NCI-H2196 treated with DMSO at 0.1 percent for 48 hours (cell line): ENCODE data around the gene SKIC8.

Source experiments
- DNase-seq: peaks from one replicate; lab custom pipeline; 2025; ENCODE audit not compliant: unreplicated experiment; lab: John Stamatoyannopoulos, UW

Gene SKIC8

GRCh38 chr15:78292219-78292618 lies 7.2 kb downstream of the SKIC8 start:
- DNase-seq: no peak

DNA sequence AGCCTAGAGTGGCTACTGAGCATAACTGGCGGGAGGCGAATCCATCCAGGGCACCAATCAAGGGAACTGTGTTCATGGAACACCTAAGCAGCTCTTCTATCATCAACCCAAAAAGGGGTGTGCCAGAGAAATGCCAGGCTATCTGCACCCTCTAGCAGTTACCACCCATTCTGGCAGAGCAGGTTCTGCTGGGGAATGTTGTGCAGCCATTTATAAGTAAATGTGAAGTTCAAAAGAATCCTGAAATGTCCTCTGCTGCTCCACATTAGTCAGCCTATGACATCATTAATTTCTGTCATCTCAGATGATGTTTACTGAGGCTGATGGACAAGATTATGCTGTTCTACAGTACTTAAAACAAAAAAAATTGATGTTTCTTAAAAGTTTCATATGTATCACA lies 7.7 kb downstream of the SKIC8 start:
- DNase-seq: no peak

DNA sequence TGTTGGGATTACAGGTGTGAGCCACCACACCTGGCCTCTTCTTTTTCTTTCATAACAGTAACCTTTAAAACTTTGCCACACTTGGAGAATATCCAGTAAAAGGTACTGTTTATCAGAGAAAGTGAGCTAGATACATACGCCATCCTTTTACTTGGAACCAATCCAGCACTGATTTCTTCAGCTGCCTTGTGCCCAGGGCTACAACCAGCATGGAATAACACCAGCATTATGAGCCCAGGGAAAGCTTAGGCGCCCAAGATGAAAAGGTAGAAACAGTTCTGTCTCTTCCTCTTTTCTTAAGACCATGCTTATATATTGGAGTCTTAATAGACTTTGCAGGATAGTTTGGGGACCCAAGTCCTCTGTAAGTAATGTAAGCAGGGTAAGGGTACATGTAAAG lies 8.4 kb downstream of the SKIC8 start:
- no peak for DNase-seq

- DNase-seq: no peak
Observed at GRCh38 chr15:78290222-78290621, 9.2 kb downstream of the SKIC8 start.

DNA sequence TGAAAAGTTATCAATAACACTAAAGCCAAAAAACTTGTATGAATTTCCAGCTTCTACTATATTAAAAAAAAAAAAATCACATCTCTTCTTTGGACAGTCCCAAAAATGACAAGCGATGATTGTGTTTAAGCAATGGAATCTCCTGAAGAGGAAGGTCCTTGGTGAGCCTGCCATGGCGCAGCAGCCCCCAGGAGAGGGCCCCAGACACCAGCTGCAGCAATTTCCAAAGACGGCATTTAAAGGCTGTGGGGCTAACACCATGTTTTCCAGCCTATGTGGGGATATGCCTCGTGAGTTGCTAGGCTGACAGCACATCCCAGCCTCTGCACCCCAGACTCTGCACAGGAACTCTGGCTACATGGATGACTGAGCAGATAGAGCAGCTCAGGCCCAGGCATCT lies 14.7 kb downstream of the SKIC8 start:
- no peak for DNase-seq

DNA sequence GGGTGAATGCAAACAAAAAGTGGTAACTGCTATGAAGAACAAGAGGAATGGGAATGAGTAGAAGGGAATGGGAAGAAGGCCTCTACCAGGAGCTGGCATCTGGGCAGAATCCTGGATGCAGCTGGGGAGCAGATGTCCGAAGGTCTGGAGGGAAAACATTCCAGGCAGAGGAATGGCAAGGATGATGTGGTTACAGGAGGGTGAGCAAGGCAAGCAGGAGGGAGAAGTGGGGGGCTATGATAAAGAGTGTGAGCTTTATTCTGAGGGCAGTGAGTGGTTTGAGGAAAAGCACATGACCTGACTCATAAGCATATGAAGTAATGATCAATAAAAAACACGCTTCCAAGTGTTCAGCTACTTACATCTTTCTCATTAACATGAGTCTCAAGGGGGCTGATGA lies 17.1 kb downstream of the SKIC8 start:
- no peak for DNase-seq

DNA sequence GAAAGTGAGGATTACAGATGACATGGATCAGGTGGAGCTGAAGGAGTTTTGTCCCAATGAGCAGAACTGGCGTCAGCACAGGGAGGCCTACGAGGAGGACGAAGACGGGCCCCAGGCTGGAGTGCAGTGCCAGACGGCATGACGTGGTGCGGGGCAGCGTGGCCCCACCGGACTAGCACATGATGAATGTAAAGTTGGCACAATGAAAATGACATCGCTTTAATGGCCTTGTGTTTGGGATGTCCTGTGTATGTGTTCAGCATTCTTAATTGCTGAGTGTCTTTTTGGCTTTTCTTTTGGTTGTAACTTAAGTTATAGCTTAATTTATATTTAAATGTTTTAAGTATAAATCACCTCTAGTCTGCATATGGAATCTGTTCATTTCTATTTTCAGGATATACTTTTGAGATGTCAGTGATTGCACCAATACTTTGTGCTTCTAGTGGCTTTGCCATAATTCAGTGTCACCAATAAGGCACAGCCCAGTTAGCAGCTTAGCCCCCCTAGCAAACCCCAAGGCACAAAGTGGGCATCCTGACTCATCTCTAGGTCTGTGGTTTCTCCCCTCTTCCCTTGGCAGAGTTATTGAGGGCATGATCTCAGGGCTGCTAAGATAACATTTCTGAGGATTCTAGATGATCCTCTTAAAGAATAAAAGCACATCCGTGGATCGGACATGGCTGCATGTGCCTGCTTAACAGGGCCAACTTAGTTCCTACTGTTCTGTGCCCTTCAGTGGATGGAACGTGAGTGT lies 18.9 kb downstream of the SKIC8 start:
- no peak for DNase-seq

- DNase-seq: no peak
Observed at GRCh38 chr15:78276064-78276943, 23.1 kb downstream of the SKIC8 start.

DNA sequence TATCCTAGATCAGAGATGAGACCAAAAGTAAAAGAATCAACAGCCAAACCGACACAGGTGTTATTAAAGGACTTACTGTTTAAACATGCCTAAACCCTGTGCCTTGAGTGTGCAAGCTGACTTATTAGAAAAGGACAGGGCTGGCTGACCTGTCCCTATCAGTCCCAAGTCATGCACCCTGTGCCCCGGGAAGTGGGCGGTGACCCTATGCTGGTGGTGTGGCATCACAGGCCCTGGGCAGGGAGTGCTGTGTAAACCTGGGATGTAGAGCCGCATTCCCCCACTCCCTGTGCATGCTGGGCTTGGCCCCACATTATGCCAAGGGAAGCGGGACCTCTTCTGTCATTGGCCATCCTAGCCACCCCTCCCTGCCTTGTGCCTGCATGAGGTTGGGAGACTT lies 24.4 kb downstream of the SKIC8 start:
- DNase-seq: no peak

DNA sequence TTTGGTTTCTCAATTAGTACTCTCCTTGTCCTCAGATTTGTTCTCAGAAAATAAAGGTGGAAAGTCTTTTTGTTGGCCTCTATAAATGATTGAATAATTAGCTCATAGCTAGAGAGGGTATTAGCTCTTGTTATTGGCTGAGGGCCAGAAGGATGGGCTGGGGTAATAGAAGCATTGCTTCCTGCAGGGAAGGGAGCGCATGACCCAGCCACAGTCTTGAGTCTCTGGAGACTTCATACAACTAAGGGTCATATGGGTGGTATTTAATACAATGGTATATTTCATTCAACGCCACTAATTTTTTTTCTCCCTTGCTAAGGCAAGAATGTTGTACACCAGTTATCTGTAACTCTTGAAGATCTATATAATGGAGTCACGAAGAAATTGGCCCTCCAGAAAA lies 26.6 kb downstream of the SKIC8 start:
- DNase-seq: no peak

DNA sequence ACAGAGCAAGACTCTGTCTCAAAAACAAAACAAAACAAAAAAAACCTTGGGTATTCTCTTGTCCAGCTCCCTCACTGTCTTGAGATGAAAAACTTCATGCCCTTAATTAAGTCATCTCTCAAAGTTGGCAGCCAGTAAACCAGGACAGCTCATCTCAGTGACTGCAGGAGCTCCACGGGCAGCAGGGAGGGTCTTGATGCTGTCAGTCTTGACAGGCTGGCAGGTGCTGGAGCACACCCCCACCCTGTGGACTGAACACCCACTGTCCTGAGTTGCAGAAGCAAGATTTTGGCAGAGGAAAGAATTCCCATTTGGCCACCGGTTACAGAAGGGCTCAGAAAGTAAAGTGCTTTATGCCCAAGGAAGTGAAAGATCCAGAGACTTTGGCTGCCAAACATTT lies 27.1 kb downstream of the SKIC8 start:
- no peak for DNase-seq

DNA sequence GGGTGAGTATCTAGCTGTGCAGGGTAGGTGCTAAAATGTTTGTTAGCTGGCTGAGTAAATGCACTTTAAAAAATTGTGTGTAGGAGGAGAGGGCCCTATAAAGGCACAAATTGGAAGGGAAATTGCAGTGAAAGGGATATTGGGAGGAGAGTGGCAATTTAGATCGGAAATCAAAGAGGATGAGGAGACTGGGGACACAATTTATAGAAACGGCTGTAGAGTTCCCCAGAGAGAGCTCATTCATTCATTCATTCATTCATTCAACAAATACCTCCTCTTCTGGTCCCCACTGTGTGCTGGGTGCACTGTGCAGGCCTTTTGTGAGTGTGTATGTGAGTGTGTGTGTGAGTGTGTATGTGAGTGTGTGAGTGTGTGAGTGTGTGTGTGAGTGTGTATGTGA lies 32.6 kb downstream of the SKIC8 start:
- no peak for DNase-seq

DNA sequence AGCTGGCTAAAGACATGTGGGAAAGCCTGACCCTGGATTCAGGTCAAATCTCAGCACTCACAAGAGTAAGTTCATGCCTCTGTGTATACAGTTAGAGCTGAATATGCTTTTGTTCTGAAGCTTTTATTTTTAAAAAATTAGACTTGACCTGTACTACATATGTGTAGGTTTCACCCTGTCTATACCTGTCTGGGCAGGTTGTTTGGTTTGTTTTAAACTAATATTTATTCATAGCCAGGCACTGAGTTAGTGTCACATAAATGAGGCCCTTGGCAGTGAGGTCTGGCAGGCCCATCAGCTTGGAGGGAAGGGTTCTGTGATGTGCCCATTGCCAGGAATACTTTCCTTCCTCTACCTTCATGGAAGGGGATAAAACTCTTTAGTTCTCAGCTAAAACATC lies 33.2 kb downstream of the SKIC8 start:
- DNase-seq: no peak

DNA sequence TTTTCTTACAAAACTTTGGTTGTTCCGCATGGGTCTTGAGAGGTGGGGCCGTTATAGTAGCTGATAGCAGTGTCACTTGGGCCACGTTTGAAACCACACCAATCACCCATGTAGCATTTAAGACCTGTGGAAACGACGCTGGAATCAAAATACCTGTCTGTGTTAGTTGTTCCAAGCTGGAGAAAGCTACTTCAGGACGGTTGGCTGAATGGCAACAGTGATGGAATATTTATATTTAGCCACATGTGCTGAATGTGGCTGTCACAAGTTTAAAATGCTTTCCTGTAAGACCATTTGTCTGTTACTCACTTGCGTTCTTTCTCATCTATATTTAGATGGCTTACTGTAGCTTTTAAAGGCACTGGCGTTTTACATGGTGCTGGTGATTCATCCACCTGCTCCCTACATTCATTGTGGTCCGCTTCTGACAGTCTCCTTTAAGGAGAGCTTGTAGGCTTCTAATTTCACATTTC lies 33.6 kb downstream of the SKIC8 start:
- no peak for DNase-seq

DNA sequence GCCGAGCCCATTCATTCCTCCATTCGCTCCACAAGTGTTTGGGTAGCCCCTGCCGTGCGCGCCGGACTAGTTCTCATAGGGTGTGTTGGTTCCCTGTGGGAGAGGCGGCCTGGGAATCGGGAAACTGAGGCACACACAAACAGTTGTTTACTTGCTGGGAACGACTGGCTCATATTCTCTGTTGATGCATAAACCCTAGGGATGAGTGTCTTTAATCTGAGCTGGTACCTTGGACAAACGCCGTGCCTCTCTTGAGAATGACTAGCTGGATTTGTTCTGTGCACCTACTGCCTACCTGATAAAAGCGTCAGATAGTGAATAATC lies 34.3 kb downstream of the SKIC8 start:
- no peak for DNase-seq

DNA sequence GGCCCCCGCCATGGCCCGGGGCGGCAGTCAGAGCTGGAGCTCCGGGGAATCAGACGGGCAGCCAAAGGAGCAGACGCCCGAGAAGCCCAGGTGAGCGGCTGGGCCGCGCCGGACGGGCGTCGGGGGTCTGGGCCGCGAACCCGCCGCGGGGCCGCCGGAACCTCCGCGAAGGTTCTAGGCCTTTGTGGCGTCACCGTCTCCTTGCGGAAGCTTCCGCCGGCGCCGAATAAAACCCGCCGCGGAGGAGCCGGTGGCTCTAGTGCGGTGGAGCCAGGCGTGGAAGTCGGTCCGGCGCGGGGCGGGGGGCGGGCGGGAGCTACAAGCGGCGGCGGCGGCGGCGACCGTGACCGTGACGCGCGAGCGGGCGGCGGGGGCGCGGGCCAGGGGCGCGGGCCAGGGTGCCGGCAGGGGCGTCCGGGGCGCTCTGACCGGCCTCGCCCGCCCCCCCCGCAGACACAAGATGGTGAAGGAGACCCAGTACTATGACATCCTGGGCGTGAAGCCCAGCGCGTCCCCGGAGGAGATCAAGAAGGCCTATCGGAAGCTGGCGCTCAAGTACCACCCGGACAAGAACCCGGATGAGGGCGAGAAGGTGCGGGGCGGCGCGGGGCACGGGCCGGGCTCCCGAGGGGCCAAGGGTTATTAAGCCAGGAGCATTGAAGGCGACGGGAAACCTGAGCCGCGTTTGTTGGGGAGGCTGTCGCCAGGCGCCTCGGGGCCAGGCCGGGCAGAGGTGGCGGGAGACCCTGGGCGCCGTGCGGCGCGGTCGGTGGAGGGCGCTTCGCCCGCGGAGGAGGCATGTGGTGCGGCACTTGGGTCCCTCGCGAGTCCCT lies 34.9 kb downstream of the SKIC8 start, which contains the start of gene DNAJA4:
DNAJA4 (plus strand) TSS at position 259 of the 833 bp plus-strand sequence; CDS start at position 461, 202 bp downstream.
- no peak for DNase-seq

GRCh38 chr15:78263907-78264303 lies 35.5 kb downstream of the SKIC8 start:
- no peak for DNase-seq

DNA sequence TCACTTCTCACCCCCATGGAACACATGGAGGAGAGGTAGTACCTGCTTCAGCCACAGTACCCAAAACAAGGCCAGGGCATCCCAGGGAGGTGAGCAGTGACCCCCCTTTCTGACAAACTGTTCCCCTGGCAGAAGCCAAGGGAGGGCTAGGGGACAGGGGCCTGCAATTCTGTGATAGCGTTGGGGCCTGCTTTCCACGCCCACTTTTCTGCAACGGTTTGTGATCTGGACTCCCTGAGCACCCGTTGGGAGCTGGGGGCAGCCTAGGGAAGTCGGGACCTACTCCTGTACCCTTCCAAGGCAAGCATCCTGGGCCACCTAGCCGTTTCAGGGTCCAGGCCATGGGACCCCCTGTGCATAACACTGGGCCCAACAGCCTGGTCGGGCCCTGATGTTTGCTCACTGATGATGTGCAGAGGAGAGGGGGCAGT lies 36.0 kb downstream of the SKIC8 start:
- no peak for DNase-seq

- no peak for DNase-seq
Observed at GRCh38 chr15:78261062-78261461, 38.3 kb downstream of the SKIC8 start.

- DNase-seq: no peak
Observed at GRCh38 chr15:78260489-78260888, 38.9 kb downstream of the SKIC8 start.

DNA sequence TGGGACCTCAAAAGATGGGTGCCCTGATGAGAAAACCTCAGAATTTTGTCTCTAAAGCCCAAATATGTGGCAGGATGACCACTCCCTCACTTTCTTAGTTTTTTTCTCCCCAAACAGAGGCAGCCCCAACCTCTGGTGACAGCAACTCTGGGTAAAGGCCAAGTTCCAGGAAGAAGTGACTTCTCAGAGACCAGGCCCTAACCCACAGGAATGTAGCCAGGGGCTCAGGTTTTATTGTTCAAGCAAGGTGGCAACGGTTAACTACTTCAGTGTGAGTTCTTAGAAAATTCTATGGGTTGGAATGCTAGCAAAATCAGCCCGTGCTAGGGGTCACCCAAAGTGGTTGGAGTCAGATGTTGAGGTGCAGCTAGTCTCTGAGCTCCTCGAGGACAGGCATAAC lies 40.2 kb downstream of the SKIC8 start:
- no peak for DNase-seq
